Aorta (tissue), 5 donors: Measurements from ENCODE around the gene SLC17A5. TPM values are rescaled to one million over a fixed set of nuclear protein-coding genes. Genes with fewer than 3 reads are reported as not detected.
"Not testable (repeated sequence)": the region's sequence is repeated elsewhere in the genome, so short reads cannot be mapped to it uniquely, and the experiment has no call there.

ENCODE experiments used
- ATAC-seq: fragments of 200-7000 bp; cut with Tn5 transposase; one replicate; pipeline ENCODE4 v1.9.1; 2022; ENCODE audit warnings: moderate library complexity; ENCODE audit not compliant: low FRiP score
- DNase-seq, 2 donors: peaks; one replicate each; pipeline ENCODE4 v3.0.0-alpha.2; 2020
- H3K27ac ChIP-seq, 2 donors: one replicate each; pipeline ENCODE4 v1.5.1; 2013; ENCODE audit warnings: low read length in 2 of 2, mild to moderate bottlenecking in 2 of 2, moderate library complexity in 2 of 2, control low read depth in 1 of 2, inconsistent platforms in 1 of 2, low read depth in 1 of 2
- H3K27me3 ChIP-seq, 2 donors: one replicate each; pipeline ENCODE4 v1.6.1; 2013; ENCODE audit warnings: control low read depth in 1 of 2, low read length in 1 of 2, mild to moderate bottlenecking in 1 of 2, moderate library complexity in 1 of 2; ENCODE audit not compliant: insufficient read depth in 2 of 2, control insufficient read depth in 1 of 2
- H3K36me3 ChIP-seq, 2 donors: one replicate each; pipeline ENCODE4 v1.6.1; 2013; ENCODE audit warnings: control low read depth in 1 of 2, low read length in 1 of 2, mild to moderate bottlenecking in 1 of 2; ENCODE audit not compliant: insufficient read depth in 2 of 2, control insufficient read depth in 1 of 2
- H3K4me1 ChIP-seq, 2 donors: one replicate each; pipeline ENCODE4 v1.6.1; 2013; ENCODE audit warnings: low read length in 2 of 2, control low read depth in 1 of 2, mild to moderate bottlenecking in 1 of 2, moderate library complexity in 1 of 2; ENCODE audit not compliant: insufficient read depth in 2 of 2, control insufficient read depth in 1 of 2
- H3K4me3 ChIP-seq, 2 donors: one replicate each; pipeline ENCODE4 v1.5.1; 2013; ENCODE audit warnings: low read length in 2 of 2, control low read depth in 1 of 2, mild to moderate bottlenecking in 1 of 2
- H3K9me3 ChIP-seq: one replicate; pipeline ENCODE4 v1.6.1; 2013; ENCODE audit warnings: mild to moderate bottlenecking, low read length; ENCODE audit not compliant: control insufficient read depth
- WGBS, 2 donors: extraction: QIAGEN DNeasy Blood & Tissue Kit; methylation state at CpG; one replicate each; pipeline ENCODE4 v1.1.7; 2013; 5-methylcytosine and 5-hydroxymethylcytosine counted together
- intact Hi-C, 2 donors: fragments of 100-400 bp; cut with DNase I; formaldehyde crosslinking; loops; one replicate each; pipeline versions ENCODE4 v1.14.2 to v1.15.0; 2022
- polyA plus RNA-seq, 2 donors: library from polyadenylated mRNA; stranded (reverse); fragments of 200-250 nt; gene quantifications; one replicate each; pipeline ENCODE4 v1.2.3, GENCODE V29; 2013
- total RNA-seq, 2 donors: library from RNA; stranded (reverse); fragmentation: NEBNext Ultra II Directional; extraction: Animal tissue kit (Norgen Biotek cat#: 25700); gene quantifications; one replicate each; pipeline ENCODE4 v1.2.1, GENCODE V29; 2021
- donor health status: healthy with polysubstance abuse.
- donor health status: Bipolar disorder and iron deficiency.
- donor health status: DM: no; HTN: no; CAD: no.
- donor health status: DM: no; HTN: no; CAD: no.
- donor health status: DM: yes; HTN: yes; CAD: no.

Gene SLC17A5
- total and polyA plus RNA-seq, 4 donors, result 10.7 to 22.4 (median 16.4) TPM

DNA sequence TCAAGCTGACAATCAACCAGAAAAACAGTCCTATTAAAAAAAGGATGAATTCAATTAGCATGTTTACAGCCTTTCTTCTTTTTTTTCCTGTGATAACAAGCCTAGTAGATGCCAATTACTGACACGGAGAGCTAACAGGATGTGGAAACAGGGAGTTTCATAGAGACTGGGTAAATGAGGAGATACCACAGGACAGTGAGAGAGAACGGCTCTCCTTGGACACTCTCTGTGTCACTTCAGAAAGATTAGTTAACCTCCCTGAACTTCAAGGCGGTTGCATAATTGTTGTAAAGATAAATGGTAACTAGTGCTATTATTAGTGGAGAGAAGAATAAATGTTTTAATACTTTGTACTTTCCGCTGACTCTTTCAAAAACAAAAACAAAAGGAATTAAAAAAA is 14.8 kb downstream of the SLC17A5 start:
- ATAC-seq, result no peak
- no peaks in the 10 kb centered on the region for H3K36me3 ChIP-seq

DNA sequence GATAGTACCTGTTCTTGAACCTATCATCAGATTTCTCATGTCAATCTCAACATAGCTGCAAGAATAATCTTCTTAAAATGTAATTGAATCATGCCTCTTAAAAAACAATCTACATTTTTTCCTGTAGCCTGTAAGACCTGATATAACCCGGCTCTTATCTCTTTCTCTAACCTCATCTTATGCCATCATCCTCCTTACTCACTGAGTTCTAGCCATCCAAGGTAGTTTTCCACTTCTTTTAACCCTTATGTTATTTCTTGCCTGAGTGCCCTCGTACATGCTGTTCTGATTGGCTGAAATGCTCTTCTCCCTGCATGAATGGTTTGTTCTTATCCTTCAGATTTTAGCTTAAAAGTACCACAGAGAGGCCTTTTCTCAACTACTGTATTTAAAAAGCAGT is 16.4 kb downstream of the SLC17A5 start:
- H3K36me3 ChIP-seq, result no peaks in the 10 kb centered on the region
- ATAC-seq, result no peak
- intact Hi-C loops, result no loop called here
- 73 to 76% methylated on average over 2 of the region's 2 CpGs for WGBS, 2 donors
- H3K4me1 ChIP-seq, result no peaks in the 10 kb centered on the region
- H3K4me3 ChIP-seq, result no peak overlapping the region
- no peaks in the 10 kb centered on the region for H3K27me3 ChIP-seq
- DNase-seq, result no peak
- H3K27ac ChIP-seq, result no peak overlapping the region
- no peaks in the 10 kb centered on the region for H3K9me3 ChIP-seq

More for the DNA sequence above, 14.8 kb downstream of the SLC17A5 start:
- Histone ChIP-seq H3K27me3 (no peaks in the 10 kb centered on the region), H3K4me1 (no peaks in the 10 kb centered on the region), H3K27ac (no peak overlapping the region), H3K4me3 (no peak overlapping the region), H3K9me3 (no peaks in the 10 kb centered on the region)
- WGBS, 2 donors, result 82 to 84% methylated on average over 4 of the region's 4 CpGs
- intact Hi-C loops, result no loop called here
- no peak for DNase-seq

DNA sequence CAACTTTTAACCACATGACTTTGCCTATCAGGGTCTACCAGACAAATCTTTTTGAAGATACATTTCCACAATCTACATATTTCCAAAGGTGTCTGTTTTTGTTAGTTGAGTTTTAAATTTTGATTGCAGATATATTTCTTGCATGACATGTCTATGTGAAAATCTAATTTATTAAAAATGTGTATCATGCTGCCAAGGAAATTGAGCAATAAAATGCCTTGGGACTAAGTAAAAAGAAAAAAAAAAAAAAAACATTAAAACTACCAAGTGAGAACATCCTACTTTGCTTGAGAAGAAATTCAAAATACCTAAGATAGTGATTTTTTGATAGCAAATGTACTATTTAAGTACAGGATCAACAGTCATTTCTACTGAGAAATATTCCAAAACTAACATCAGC is 17.7 kb downstream of the SLC17A5 start:
- ATAC-seq (no peak), DNase-seq (no peak)
- intact Hi-C loops, result no loop called here
- H3K4me3 ChIP-seq, result no peak overlapping the region
- H3K36me3 ChIP-seq, result peaks cover 0 to 3% of the 10 kb centered on the region in 2 donors
- no peak overlapping the region for H3K27ac ChIP-seq
- no peaks in the 10 kb centered on the region for H3K4me1 ChIP-seq
- H3K9me3 ChIP-seq, result no peaks in the 10 kb centered on the region
- H3K27me3 ChIP-seq, result no peaks in the 10 kb centered on the region

DNA sequence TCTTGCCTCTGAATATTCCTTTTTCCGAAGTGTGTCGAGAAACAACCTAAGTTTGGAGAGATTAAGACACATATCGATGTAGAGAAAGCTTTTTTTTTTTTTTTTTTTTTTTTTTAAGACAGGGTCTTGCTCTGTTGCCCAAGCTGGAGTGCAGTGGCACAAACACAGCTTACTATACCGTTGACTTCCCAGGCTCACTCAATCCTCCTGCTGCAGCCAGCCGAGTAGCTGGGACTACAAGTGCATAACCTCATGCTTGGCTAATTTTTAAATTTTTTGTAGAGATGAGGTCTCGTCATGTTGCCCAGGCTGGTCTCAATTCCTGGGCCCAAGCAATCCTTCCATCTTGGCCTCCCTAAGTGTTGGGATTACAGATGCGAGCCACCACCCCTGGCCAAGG is 21.4 kb downstream of the SLC17A5 start:
- no peak overlapping the region for H3K27ac ChIP-seq
- WGBS, 2 donors, result 94% methylated on average over 7 of the region's 7 CpGs
- H3K4me3 ChIP-seq, result no peak overlapping the region
- H3K9me3 ChIP-seq, result no peaks in the 10 kb centered on the region
- ATAC-seq (no peak), DNase-seq (no peak)
- intact Hi-C loops, result no loop called here
- no peaks in the 10 kb centered on the region for H3K27me3 ChIP-seq
- peaks cover 3 to 4% of the 10 kb centered on the region in 2 donors for H3K36me3 ChIP-seq
- no peaks in the 10 kb centered on the region for H3K4me1 ChIP-seq

DNA sequence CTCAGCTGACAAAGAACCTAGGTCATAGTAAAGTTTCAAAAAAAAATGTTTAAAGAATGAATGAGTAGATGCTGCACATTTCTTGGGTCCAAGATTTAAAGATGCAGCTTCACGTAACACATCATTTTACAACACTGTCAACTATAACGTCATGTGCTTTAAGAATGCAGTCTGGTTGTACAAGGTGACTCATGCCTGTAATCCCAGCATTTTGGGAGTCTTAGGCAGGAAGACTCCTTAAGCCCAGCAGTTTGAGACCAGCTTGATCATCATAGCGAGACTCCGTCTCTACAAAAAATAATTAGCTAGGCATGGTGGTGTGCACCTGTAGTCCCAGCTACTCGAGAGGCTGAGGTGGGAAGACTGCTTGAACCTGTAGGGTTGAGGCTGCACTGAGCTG is 21.9 kb downstream of the SLC17A5 start:
- Histone ChIP-seq H3K9me3 (no peaks in the 10 kb centered on the region), H3K4me3 (no peak overlapping the region), H3K4me1 (no peaks in the 10 kb centered on the region), H3K27me3 (no peaks in the 10 kb centered on the region), H3K27ac (no peak overlapping the region), H3K36me3 (peaks cover 3 to 4% of the 10 kb centered on the region in 2 donors)
- intact Hi-C loops, result no loop called here
- DNase-seq (no peak), ATAC-seq (no peak)
- WGBS, 2 donors, result 88 to 91% methylated on average over 5 of the region's 5 CpGs

DNA sequence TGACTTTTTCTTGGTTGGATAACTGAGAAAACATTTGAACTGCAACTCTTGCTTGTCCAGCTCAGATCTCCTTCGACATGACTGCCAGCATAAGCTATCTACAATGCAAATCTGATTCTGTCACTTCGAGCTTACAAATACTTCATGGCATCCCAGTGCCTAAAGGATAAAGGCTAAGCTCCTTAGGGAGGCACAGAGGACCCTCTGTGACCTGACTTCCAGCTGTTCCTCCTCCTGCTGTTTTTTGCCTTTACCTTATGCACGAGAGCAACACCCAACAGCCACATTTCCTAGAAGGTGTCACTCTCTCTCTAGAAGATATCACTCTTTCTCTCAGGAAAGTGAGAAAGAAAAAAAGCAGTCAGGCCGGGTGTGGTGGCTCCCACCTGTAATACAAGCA is 23.4 kb downstream of the SLC17A5 start:
- Histone ChIP-seq H3K9me3 (no peaks in the 10 kb centered on the region), H3K36me3 (peaks cover 3 to 4% of the 10 kb centered on the region in 2 donors), H3K27ac (no peak overlapping the region), H3K4me1 (no peaks in the 10 kb centered on the region), H3K4me3 (no peak overlapping the region), H3K27me3 (no peaks in the 10 kb centered on the region)
- intact Hi-C loops, result no loop called here
- DNase-seq (no peak), ATAC-seq (no peak)
- WGBS, 2 donors, result 81 to 88% methylated on average over 4 of the region's 4 CpGs

DNA sequence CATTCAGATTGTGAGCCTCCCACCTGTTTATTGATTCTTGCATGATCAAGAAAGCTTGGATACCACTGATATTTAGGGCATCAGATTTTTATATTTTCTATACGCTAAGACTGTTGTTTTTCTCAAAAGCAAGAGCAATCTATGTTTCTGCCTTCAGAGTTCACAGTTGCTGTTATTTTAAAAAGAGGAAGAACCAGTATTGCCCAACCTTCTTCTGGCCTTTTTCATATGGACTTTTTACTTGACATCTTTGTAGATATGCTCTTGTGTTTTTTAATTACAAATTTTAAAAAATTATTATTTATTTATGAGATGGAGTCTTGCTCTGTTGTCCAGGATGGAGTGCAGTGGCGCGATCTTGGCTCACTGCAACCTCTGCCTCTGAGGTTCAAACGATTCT is 28.9 kb downstream of the SLC17A5 start:
- Histone ChIP-seq H3K9me3 (no peaks in the 10 kb centered on the region), H3K27me3 (no peaks in the 10 kb centered on the region), H3K27ac (no peak overlapping the region), H3K36me3 (no peaks in the 10 kb centered on the region), H3K4me3 (no peak overlapping the region), H3K4me1 (no peaks in the 10 kb centered on the region)
- intact Hi-C loops, result no loop called here
- DNase-seq (no peak), ATAC-seq (no peak)
- WGBS, 2 donors, result 96 to 97% methylated on average over 4 of the region's 4 CpGs

DNA sequence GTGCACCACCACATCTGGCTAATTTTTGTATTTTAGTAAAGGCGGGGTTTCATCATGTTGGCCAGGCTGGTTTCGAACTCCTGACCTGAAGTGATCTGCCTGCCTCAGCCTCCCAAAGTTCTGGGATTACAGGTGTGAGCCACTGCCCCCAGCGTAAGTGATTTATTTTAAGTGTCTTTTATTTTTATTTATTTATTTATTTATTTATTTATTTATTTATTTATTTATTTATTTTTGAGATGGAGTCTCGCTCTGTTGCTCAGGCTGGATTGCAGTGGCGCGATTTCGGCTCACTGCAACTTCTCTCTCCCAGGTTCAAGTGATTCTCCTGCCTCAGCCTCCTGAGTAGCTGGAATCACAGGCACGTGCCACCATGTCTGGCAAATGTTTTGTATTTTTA is 30.3 kb downstream of the SLC17A5 start:
- H3K4me1 ChIP-seq, H3K9me3 ChIP-seq, H3K4me3 ChIP-seq, H3K36me3 ChIP-seq, DNase-seq, H3K27me3 ChIP-seq, intact Hi-C loops, H3K27ac ChIP-seq, ATAC-seq: not testable (repeated sequence)
- WGBS, 2 donors, result 96% methylated on average over 8 of the region's 8 CpGs

DNA sequence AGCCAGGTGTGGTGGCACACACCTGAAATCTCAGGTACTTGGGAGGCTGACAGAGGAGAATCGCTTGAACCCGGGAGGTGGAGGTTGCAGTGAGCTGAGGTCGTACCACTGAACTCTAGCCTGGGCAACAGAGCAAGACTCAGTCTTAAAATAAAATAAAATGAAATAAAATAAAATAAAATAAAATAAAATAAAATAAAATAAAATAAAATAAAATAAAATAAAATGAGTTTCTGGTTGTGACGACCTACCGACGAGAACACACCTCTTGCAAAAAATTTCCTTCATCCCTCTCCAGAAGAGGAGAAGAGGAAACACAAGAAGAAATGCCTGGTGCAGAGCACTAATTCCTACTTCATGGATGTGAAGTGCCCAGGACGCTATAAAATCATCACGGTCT is 35.7 kb downstream of the SLC17A5 start:
- ATAC-seq, H3K4me1 ChIP-seq, H3K4me3 ChIP-seq, H3K9me3 ChIP-seq, DNase-seq, H3K27ac ChIP-seq, H3K36me3 ChIP-seq, intact Hi-C loops, H3K27me3 ChIP-seq: not testable (repeated sequence)
- 87 to 94% methylated on average over 8 of the region's 8 CpGs for WGBS, 2 donors
